ENCODE results near the gene FAM107B.

The FAM107B gene

GRCh38 chr10:14602807-14603533 is 171.7 kb downstream of the FAM107B start:
- no peak for ATAC-seq
- TF ChIP-seq CREB5 (CRISPR knock-in tag; IDR thresholded peaks at IDR 0.05; ENCODE audit: low read depth) (no peak), TCF4 (CRISPR knock-in tag; IDR thresholded peaks at IDR 0.05; ENCODE audit: borderline replicate concordance) (no peak), POU6F1 (CRISPR knock-in tag; IDR thresholded peaks at IDR 0.05; ENCODE audit: borderline replicate concordance, low read depth) (no peak), CSDC2 (CRISPR knock-in tag; IDR thresholded peaks at IDR 0.05) (no peak), ZFP30 (CRISPR knock-in tag; IDR thresholded peaks at IDR 0.05) (no peak), TSHZ2 (CRISPR knock-in tag; IDR thresholded peaks at IDR 0.05) (no peak), BACH2 (CRISPR knock-in tag; IDR thresholded peaks at IDR 0.05; ENCODE audit: borderline replicate concordance) (no peak), ZFP3 (CRISPR knock-in tag; IDR thresholded peaks at IDR 0.05) (no peak), CSRNP3 (CRISPR knock-in tag; IDR thresholded peaks at IDR 0.05) (no peak), ISL1 (CRISPR knock-in tag; IDR thresholded peaks at IDR 0.05) (no peak), TOX (CRISPR knock-in tag; IDR thresholded peaks at IDR 0.05; ENCODE audit: borderline replicate concordance) (no peak), OSR1 (CRISPR knock-in tag; IDR thresholded peaks at IDR 0.05) (no peak), ZNF565 (CRISPR knock-in tag; conservative IDR thresholded peaks at IDR 0.05; ENCODE audit: low read depth) (no peak), ZNF70 (CRISPR knock-in tag; IDR thresholded peaks at IDR 0.05) (no peak)

GRCh38 chr10:14601872-14602725 is 172.6 kb downstream of the FAM107B start:
- ATAC-seq, result no peak
- TF ChIP-seq ARNTL (CRISPR knock-in tag; IDR thresholded peaks at IDR 0.05; ENCODE audit: borderline replicate concordance, low read depth) (no peak), ISL1 (CRISPR knock-in tag; IDR thresholded peaks at IDR 0.05) (0 out of 2 replicates have a peak, but pooled peaks have one; percentile 14), ZNF8 (CRISPR knock-in tag; IDR thresholded peaks at IDR 0.05) (no peak), ESRRG (CRISPR knock-in tag; IDR thresholded peaks at IDR 0.05) (no peak), PATZ1 (CRISPR knock-in tag; IDR thresholded peaks at IDR 0.05; ENCODE audit: borderline replicate concordance) (no peak), OSR1 (CRISPR knock-in tag; IDR thresholded peaks at IDR 0.05) (no peak), RARB (CRISPR knock-in tag; IDR thresholded peaks at IDR 0.05) (no peak), ZNF565 (CRISPR knock-in tag; conservative IDR thresholded peaks at IDR 0.05; ENCODE audit: low read depth) (no peak), TSHZ2 (CRISPR knock-in tag; IDR thresholded peaks at IDR 0.05) (no peak)

Measured in SK-N-SH treated with all-trans-retinoic acid at 6 μM for 48 hours (cell line).